OCI-LY1 (cell line): ENCODE results near the gene P2RX6.
"Not testable (repeated sequence)": the region's sequence is repeated elsewhere in the genome, so short reads cannot be mapped to it uniquely, and the experiment has no call there.

Source experiments
- H2AFZ ChIP-seq: fragments of 200-600 bp; sonication (generic), shearing (Covaris generic); 2 replicates; pipeline ENCODE4 v1.6.0; 2014; ENCODE audit warnings: antibody characterized with exemption, mild to moderate bottlenecking, low read length
- H3F3A ChIP-seq: fragments of 200-600 bp; sonication (generic), shearing (Covaris generic); 2 replicates; pipeline ENCODE4 v1.6.0; 2014; ENCODE audit warnings: mild to moderate bottlenecking, antibody characterized with exemption, low read length, moderate library complexity; ENCODE audit not compliant: insufficient read depth
- H3K27ac ChIP-seq: fragments of 200-600 bp; sonication (generic); 2 replicates; pipeline ENCODE4 v1.5.1; 2014; ENCODE audit warnings: low read length, mixed run types, mild to moderate bottlenecking, low read depth; ENCODE audit not compliant: poor library complexity, severe bottlenecking
- H3K27me3 ChIP-seq: fragments of 200-600 bp; sonication (generic); 2 replicates; pipeline ENCODE4 v1.6.0; 2014; ENCODE audit warnings: antibody characterized with exemption, mild to moderate bottlenecking, low read length, moderate library complexity; ENCODE audit not compliant: insufficient read depth
- H3K36me3 ChIP-seq: fragments of 200-600 bp; sonication (generic); 2 replicates; pipeline ENCODE4 v1.6.1; 2014; ENCODE audit warnings: mild to moderate bottlenecking, antibody characterized with exemption, low read length, moderate library complexity, mixed read lengths; ENCODE audit not compliant: insufficient read depth
- H3K4me1 ChIP-seq: fragments of 200-600 bp; sonication (generic); 2 replicates; pipeline ENCODE4 v1.5.1; 2014; ENCODE audit warnings: mild to moderate bottlenecking, low read length, moderate library complexity; ENCODE audit not compliant: insufficient read depth, severe bottlenecking
- H3K4me2 ChIP-seq: fragments of 200-600 bp; sonication (generic), shearing (Covaris generic); 2 replicates; pipeline ENCODE4 v1.6.1; 2014; ENCODE audit warnings: low read length
- H3K4me3 ChIP-seq: fragments of 200-600 bp; sonication (generic); 2 replicates; pipeline ENCODE4 v1.5.1; 2014; ENCODE audit warnings: low read length, low read depth, mild to moderate bottlenecking, mixed read lengths; ENCODE audit not compliant: poor library complexity, severe bottlenecking
- H3K79me2 ChIP-seq: fragments of 200-600 bp; shearing (Covaris generic); 2 replicates; pipeline ENCODE4 v1.6.1; 2016; ENCODE audit warnings: mixed run types, low read length, mixed read lengths; ENCODE audit not compliant: insufficient read depth
- H3K9ac ChIP-seq: fragments of 200-600 bp; sonication (generic), shearing (Covaris generic); 2 replicates; pipeline ENCODE4 v1.6.1; 2014; ENCODE audit warnings: mild to moderate bottlenecking, low read length, mixed read lengths
- H3K9me2 ChIP-seq: fragments of 200-600 bp; sonication (generic), shearing (Covaris generic); 2 replicates; pipeline ENCODE4 v1.6.1; 2014; ENCODE audit warnings: low read depth, mild to moderate bottlenecking, low read length, mixed read lengths
- H3K9me3 ChIP-seq: fragments of 200-600 bp; shearing (Covaris generic); 2 replicates; pipeline ENCODE4 v1.6.1; 2014; ENCODE audit warnings: low read length, mixed read lengths
- H4K20me1 ChIP-seq: fragments of 200-600 bp; sonication (generic), shearing (Covaris generic); 2 replicates; pipeline ENCODE4 v1.6.0; 2016; ENCODE audit warnings: mild to moderate bottlenecking, low read length; ENCODE audit not compliant: insufficient read depth
- EZH2 ChIP-seq: fragments of 200-600 bp; sonication (generic), shearing (Covaris generic); IDR thresholded peaks from 2 replicates; pipeline ENCODE4 v1.8.0; 2017; ENCODE audit warnings: borderline replicate concordance, mixed run types, mild to moderate bottlenecking, antibody characterized with exemption, low read length, moderate library complexity, mixed read lengths
- TF ChIP-seq, protein P1 (sequence below): fragments of 200-600 bp; sonication (generic), shearing (Covaris generic); IDR thresholded peaks from 2 replicates; pipeline ENCODE4 v1.5.1; 2017; ENCODE audit warnings: mild to moderate bottlenecking, antibody characterized with exemption, low read length, moderate library complexity, mixed read lengths

P2RX6 gene

DNA sequence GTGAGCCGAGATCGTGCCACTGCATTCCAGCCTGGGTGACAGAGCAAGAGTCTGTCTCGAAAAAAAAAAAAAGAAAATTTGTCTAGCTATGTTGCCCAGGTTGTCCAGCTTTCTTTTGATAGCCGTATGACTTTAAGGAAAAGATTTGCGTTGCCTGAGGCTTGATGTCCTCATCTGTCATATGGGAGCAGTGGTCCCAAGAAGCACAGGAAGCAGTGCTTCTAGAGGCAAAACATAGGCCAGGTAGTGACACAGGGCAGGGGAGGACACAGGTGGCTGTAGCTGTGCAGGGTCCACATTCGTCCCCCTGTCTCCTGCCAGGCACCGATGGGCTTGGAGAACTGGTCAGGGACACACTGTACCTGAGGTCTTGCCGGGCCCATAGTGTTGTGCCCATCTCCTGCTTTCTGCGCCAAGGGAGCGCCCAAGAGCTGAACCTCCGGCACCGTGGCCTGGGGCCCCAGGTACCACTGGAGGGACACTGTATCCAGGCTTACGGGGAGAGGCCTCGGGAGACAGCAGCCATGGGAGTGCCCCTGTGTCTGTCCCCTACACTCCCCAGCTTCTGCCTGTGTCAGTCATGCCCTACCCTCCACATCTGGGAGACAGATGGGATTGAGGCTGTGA, 32.2 kb downstream of the P2RX6 start:
- TF ChIP-seq EZH2, result no peak
- TF ChIP-seq, protein P1, sequence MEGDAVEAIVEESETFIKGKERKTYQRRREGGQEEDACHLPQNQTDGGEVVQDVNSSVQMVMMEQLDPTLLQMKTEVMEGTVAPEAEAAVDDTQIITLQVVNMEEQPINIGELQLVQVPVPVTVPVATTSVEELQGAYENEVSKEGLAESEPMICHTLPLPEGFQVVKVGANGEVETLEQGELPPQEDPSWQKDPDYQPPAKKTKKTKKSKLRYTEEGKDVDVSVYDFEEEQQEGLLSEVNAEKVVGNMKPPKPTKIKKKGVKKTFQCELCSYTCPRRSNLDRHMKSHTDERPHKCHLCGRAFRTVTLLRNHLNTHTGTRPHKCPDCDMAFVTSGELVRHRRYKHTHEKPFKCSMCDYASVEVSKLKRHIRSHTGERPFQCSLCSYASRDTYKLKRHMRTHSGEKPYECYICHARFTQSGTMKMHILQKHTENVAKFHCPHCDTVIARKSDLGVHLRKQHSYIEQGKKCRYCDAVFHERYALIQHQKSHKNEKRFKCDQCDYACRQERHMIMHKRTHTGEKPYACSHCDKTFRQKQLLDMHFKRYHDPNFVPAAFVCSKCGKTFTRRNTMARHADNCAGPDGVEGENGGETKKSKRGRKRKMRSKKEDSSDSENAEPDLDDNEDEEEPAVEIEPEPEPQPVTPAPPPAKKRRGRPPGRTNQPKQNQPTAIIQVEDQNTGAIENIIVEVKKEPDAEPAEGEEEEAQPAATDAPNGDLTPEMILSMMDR, result no peak
- Histone ChIP-seq H2AFZ (no peak overlapping the region), H3K9me3 (no peaks in the 10 kb centered on the region), H3K27me3 (0 out of 2 replicates have a peak, but pooled peaks cover 3% of the 10 kb centered on the region), H3K27ac (no peak overlapping the region), H3K36me3 (no peaks in the 10 kb centered on the region), H3K4me3 (no peak overlapping the region), H3K79me2 (no peaks in the 10 kb centered on the region), H4K20me1 (no peaks in the 10 kb centered on the region), H3K4me1 (peaks cover 6% of the 10 kb centered on the region), H3F3A (no peaks in the 10 kb centered on the region), H3K9ac (no peak overlapping the region), H3K9me2 (no peaks in the 10 kb centered on the region), H3K4me2 (no peak overlapping the region)

DNA sequence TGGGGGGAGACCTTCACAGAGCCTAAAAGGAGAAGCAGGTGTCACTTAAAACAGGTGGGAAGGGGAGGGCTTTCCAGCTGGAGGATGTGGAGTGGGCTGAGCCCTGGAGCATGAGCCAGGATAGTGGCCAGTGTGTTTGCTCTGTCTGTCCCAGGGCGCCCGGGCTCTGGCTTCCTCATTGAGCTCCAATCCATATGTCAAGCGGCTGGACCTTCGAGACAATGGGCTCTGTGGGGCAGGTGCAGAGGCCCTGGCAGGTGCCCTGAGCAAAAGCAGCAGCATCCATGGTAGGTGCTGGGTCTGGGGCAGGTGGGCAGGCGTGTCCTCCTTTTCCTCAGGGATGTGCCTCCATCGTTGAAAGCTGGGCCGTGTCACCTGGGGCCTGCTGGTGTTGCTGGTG, 32.8 kb downstream of the P2RX6 start:
- no peaks in the 10 kb centered on the region for H3K36me3 ChIP-seq
- no peak for TF ChIP-seq EZH2
- TF ChIP-seq, protein P1, result no peak
- no peak overlapping the region for H3K4me3 ChIP-seq
- no peaks in the 10 kb centered on the region for H3K79me2 ChIP-seq
- H3F3A ChIP-seq, result no peaks in the 10 kb centered on the region
- peaks cover 6% of the 10 kb centered on the region for H3K4me1 ChIP-seq
- H2AFZ ChIP-seq, result no peak overlapping the region
- H3K9me3 ChIP-seq, result no peaks in the 10 kb centered on the region
- no peak overlapping the region for H3K27ac ChIP-seq
- H4K20me1 ChIP-seq, result no peaks in the 10 kb centered on the region
- no peaks in the 10 kb centered on the region for H3K9me2 ChIP-seq
- 0 out of 2 replicates have a peak, but pooled peaks cover 3% of the 10 kb centered on the region for H3K27me3 ChIP-seq
- no peak overlapping the region for H3K4me2 ChIP-seq
- no peak overlapping the region for H3K9ac ChIP-seq

DNA sequence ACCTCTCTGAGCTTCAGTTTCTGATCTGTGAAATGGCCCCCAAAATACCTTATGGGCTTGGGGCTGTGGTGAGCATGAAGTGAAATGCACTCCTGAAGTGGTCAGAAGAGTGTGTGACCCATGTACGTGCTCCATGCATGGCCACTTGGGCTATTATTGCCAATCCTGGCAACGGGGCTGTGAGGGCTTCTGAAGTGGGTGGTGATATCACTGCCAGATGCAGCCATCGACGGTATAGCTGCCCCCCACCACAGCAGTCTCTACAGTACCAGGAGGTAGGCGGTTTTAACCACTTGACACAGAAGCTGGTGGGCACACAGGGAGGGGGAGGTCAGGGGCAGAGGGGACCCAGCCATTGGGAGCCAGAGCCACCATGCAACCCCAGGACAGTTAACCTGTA, 33.5 kb downstream of the P2RX6 start:
- not testable (repeated sequence) for H3K27me3 ChIP-seq, H3K9me3 ChIP-seq, H3K36me3 ChIP-seq, H2AFZ ChIP-seq, H3K4me2 ChIP-seq, H4K20me1 ChIP-seq, H3F3A ChIP-seq, H3K4me1 ChIP-seq, H3K79me2 ChIP-seq, H3K4me3 ChIP-seq, H3K27ac ChIP-seq, H3K9ac ChIP-seq, H3K9me2 ChIP-seq

DNA sequence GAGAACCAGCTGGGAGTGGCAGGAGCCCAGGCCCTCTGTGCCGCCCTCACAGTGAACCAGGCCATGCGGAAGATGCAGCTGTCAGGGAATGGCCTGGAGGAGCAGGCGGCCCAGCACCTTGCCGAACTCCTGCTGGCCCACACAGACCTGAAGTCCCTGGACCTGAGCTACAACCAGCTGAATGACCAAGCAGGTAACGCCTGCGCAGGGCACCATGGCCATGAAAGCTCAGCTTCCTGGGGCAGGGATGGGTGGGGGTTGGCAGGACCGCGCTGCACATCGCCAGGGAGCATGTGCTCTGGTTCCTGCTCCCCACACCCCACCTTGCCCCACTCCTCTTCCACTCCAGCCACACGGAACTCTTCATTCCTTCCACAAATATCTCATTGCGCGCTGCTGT, 34.0 kb downstream of the P2RX6 start:
- H2AFZ ChIP-seq, H3K4me1 ChIP-seq, H4K20me1 ChIP-seq, H3K27ac ChIP-seq, H3K4me3 ChIP-seq, H3K4me2 ChIP-seq, H3K9ac ChIP-seq, H3K9me2 ChIP-seq, H3K79me2 ChIP-seq, H3K9me3 ChIP-seq, H3K27me3 ChIP-seq, H3K36me3 ChIP-seq, H3F3A ChIP-seq: not testable (repeated sequence)
